Sciatic nerve (tissue), 2 donors: ENCODE data around the gene BPIFB1. TPM values are rescaled to one million over a fixed set of nuclear protein-coding genes. Genes with fewer than 3 reads are reported as not detected.

Experiments
- ATAC-seq: fragments of 200-7000 bp; cut with Tn5 transposase; one replicate; pipeline ENCODE4 v1.9.1; 2020; ENCODE audit warnings: mild to moderate bottlenecking, moderate library complexity
- DNase-seq: peaks from one replicate; pipeline ENCODE4 v3.0.0-alpha.2; 2020; ENCODE audit warnings: low spot score
- intact Hi-C: fragments of 100-400 bp; cut with DNase I; formaldehyde crosslinking; loops from one replicate; pipeline ENCODE4 v1.14.2; 2022
- total RNA-seq: library from RNA; stranded (reverse); fragmentation: NEBNext Ultra II Directional; extraction: Animal tissue kit (Norgen Biotek cat#: 25700); gene quantifications from one replicate; pipeline ENCODE4 v1.2.1, GENCODE V29; 2021
- donor health status: DM: no; HTN: no; CAD: no.
- donor health status: DM: no; HTN: no; CAD: no.

Gene BPIFB1
- total RNA-seq, 1 donor from 2014 or later: 2.1 TPM

- DNase-seq (no peak), ATAC-seq (no peak)
- intact Hi-C loops: no loop called here
These were observed 56.6 kb downstream of the BPIFB1 start for GRCh38 chr20:33339515-33340058.

GRCh38 chr20:33343521-33343920, 60.5 kb downstream of the BPIFB1 start:
- ATAC-seq (no peak), DNase-seq (no peak)
- intact Hi-C loops: no loop called here

- DNase-seq (no peak), ATAC-seq (no peak)
- intact Hi-C loops: no loop called here
These were observed 62.3 kb downstream of the BPIFB1 start for GRCh38 chr20:33345342-33345741.

- ATAC-seq (no peak), DNase-seq (no peak)
- intact Hi-C loops: no loop called here
These were observed 65.3 kb downstream of the BPIFB1 start for GRCh38 chr20:33348136-33348937.

GRCh38 chr20:33349493-33349892, 66.5 kb downstream of the BPIFB1 start:
- intact Hi-C loops: no loop called here
- no peak for DNase-seq
- no peak for ATAC-seq

- ATAC-seq (no peak), DNase-seq (no peak)
- intact Hi-C loops: no loop called here
These were observed 68.7 kb downstream of the BPIFB1 start for GRCh38 chr20:33351696-33352095.

- no peak for ATAC-seq
- intact Hi-C loops: no loop called here
- no peak for DNase-seq
These were observed 69.4 kb downstream of the BPIFB1 start for GRCh38 chr20:33352258-33353012.

- intact Hi-C loops: no loop called here
- no peak for ATAC-seq
- DNase-seq: no peak
These were observed 70.0 kb downstream of the BPIFB1 start for GRCh38 chr20:33353013-33353402.

Other genes with a start within 250 kb of the BPIFB1 start
- gene BPIFB3, start 229.3 kb upstream of the BPIFB1 start, total RNA-seq: not detected
- gene BPIFB4, start 203.6 kb upstream of the BPIFB1 start, total RNA-seq: not detected
- gene BPIFA2, start 115.1 kb upstream of the BPIFB1 start, total RNA-seq: not detected
- not detected for gene BPIFA3, start 65.9 kb upstream of the BPIFB1 start, total RNA-seq
- gene BPIFA1, start 47.2 kb upstream of the BPIFB1 start, total RNA-seq: not detected
- gene CDK5RAP1, start 118.3 kb downstream of the BPIFB1 start, total RNA-seq: 27.4 TPM
- 47.1 TPM for gene SNTA1, start 160.5 kb downstream of the BPIFB1 start, total RNA-seq
- gene CBFA2T2, start 206.9 kb downstream of the BPIFB1 start, total RNA-seq: 26.0 TPM